Glutamatergic neuron (in vitro differentiated cells): ENCODE measurements around the gene C1orf159. TPM values are rescaled to one million over a fixed set of nuclear protein-coding genes. Genes with fewer than 3 reads are reported as not detected.

Source experiments
- DNase-seq: peaks from one replicate; pipeline ENCODE4 v3.0.0; 2022
- H3K27ac Mint-ChIP-seq: one replicate; pipeline ENCODE4 v1.8.0; 2020; ENCODE audit warnings: mild to moderate bottlenecking, mixed read lengths, inconsistent platforms; ENCODE audit not compliant: unreplicated experiment
- H3K27me3 Mint-ChIP-seq: one replicate; pipeline ENCODE4 v1.8.0; 2020; ENCODE audit warnings: mild to moderate bottlenecking, moderate library complexity, mixed read lengths, inconsistent platforms; ENCODE audit not compliant: unreplicated experiment
- H3K36me3 Mint-ChIP-seq: one replicate; pipeline ENCODE4 v1.8.0; 2020; ENCODE audit warnings: mild to moderate bottlenecking, mixed read lengths, inconsistent platforms; ENCODE audit not compliant: unreplicated experiment
- H3K4me1 Mint-ChIP-seq: one replicate; pipeline ENCODE4 v1.8.0; 2020; ENCODE audit warnings: mild to moderate bottlenecking, low read depth, mixed read lengths, inconsistent platforms; ENCODE audit not compliant: unreplicated experiment
- H3K4me3 Mint-ChIP-seq: one replicate; pipeline ENCODE4 v1.8.0; 2020; ENCODE audit warnings: mild to moderate bottlenecking, mixed read lengths, inconsistent platforms; ENCODE audit not compliant: unreplicated experiment
- H3K9me3 Mint-ChIP-seq: one replicate; pipeline ENCODE4 v1.8.0; 2020; ENCODE audit warnings: mild to moderate bottlenecking, moderate library complexity, mixed read lengths, inconsistent platforms; ENCODE audit not compliant: unreplicated experiment
- CTCF ChIP-seq: fragments of 200-600 bp; sonication (generic); IDR thresholded peaks from one replicate; pipeline ENCODE4 v1.5.0; 2021; ENCODE audit not compliant: partially characterized antibody, unreplicated experiment
- total RNA-seq: library from RNA; stranded (reverse); fragmentation: NEBNext Ultra II Directional; extraction: Animal tissue kit (Norgen Biotek cat#: 25700); gene quantifications from one replicate; pipeline ENCODE4 v1.2.1, GENCODE V29; 2021; ENCODE audit not compliant: unreplicated experiment

C1orf159 gene
- total RNA-seq, 1 donor from 2014 or later: 24.5 TPM

- no peak for DNase-seq
- no peak overlapping the region for H3K27ac Mint-ChIP-seq
- TF ChIP-seq CTCF: no peak
- no peak overlapping the region for H3K4me3 Mint-ChIP-seq
- peaks cover 5% of the 10 kb centered on the region for H3K36me3 Mint-ChIP-seq
- H3K4me1 Mint-ChIP-seq: peaks cover 9% of the 10 kb centered on the region
- H3K9me3 Mint-ChIP-seq: peaks cover 12% of the 10 kb centered on the region
- H3K27me3 Mint-ChIP-seq: peaks cover 5% of the 10 kb centered on the region
Observed at GRCh38 chr1:1089731-1090423, 26.0 kb downstream of the C1orf159 start.

GRCh38 chr1:1088801-1089680, 26.8 kb downstream of the C1orf159 start:
- Mint-ChIP-seq H3K4me3 (no peak overlapping the region), H3K27ac (no peak overlapping the region), H3K9me3 (peaks cover 12% of the 10 kb centered on the region), H3K4me1 (peaks cover 9% of the 10 kb centered on the region), H3K27me3 (peaks cover 5% of the 10 kb centered on the region), H3K36me3 (peaks cover 5% of the 10 kb centered on the region)
- no peak for TF ChIP-seq CTCF
- DNase-seq: no peak

GRCh38 chr1:1088029-1088800, 27.7 kb downstream of the C1orf159 start:
- DNase-seq: peak; percentile 37
- H3K27ac Mint-ChIP-seq: no peak overlapping the region
- H3K9me3 Mint-ChIP-seq: peaks cover 8% of the 10 kb centered on the region
- TF ChIP-seq CTCF: no peak
- peaks cover 6% of the 10 kb centered on the region for H3K27me3 Mint-ChIP-seq
- H3K4me3 Mint-ChIP-seq: no peak overlapping the region
- H3K4me1 Mint-ChIP-seq: peaks cover 7% of the 10 kb centered on the region
- H3K36me3 Mint-ChIP-seq: peaks cover 5% of the 10 kb centered on the region

GRCh38 chr1:1087351-1088028, 28.4 kb downstream of the C1orf159 start:
- Mint-ChIP-seq H3K4me1 (peaks cover 4% of the 10 kb centered on the region), H3K27me3 (peaks cover 5% of the 10 kb centered on the region), H3K9me3 (peaks cover 5% of the 10 kb centered on the region), H3K27ac (no peak overlapping the region), H3K36me3 (no peaks in the 10 kb centered on the region), H3K4me3 (no peak overlapping the region)
- no peak for DNase-seq
- TF ChIP-seq CTCF: no peak
